Bronchial epithelial cell (primary cell): ENCODE results near the gene NUDT4. TPM values are rescaled to one million over a fixed set of nuclear protein-coding genes. Genes with fewer than 3 reads are reported as not detected.

Experiments used
- DNase-seq: peaks from one replicate; pipeline ENCODE4 v3.0.0-alpha.2; 2010; ENCODE audit warnings: low read depth
- FAIRE-seq: peaks from 2 replicates; lab custom pipeline; 2011; peaks lifted over from hg19 to GRCh38; lab: Jason Lieb, UNC
- H3K27me3 ChIP-seq: 2 replicates; pipeline ENCODE4 v1.5.1; 2011; ENCODE audit warnings: low read length; ENCODE audit not compliant: control insufficient read depth, insufficient read depth
- H3K36me3 ChIP-seq: 2 replicates; pipeline ENCODE4 v1.5.1; 2011; ENCODE audit warnings: low read length; ENCODE audit not compliant: control insufficient read depth, insufficient read depth
- H3K4me3 ChIP-seq: 2 replicates; pipeline ENCODE4 v1.5.1; 2011; ENCODE audit warnings: mild to moderate bottlenecking, low read depth, low read length, control low read depth
- total RNA-seq: library from RNA; depleted of rRNA; stranded (reverse); fragments of >200 nt; gene quantifications from 2 replicates; pipeline ENCODE4 v1.2.1, GENCODE V29; 2014
- TF ChIP-seq, protein P1 (sequence below): IDR thresholded peaks from 2 replicates; pipeline ENCODE4 v1.5.1; 2011; ENCODE audit warnings: mild to moderate bottlenecking, moderate library complexity, low read length, control low read depth, inconsistent platforms; ENCODE audit not compliant: insufficient read depth, severe bottlenecking

Gene NUDT4
- total RNA-seq, 1 donor from 2014 or later: 34.2 TPM

DNA sequence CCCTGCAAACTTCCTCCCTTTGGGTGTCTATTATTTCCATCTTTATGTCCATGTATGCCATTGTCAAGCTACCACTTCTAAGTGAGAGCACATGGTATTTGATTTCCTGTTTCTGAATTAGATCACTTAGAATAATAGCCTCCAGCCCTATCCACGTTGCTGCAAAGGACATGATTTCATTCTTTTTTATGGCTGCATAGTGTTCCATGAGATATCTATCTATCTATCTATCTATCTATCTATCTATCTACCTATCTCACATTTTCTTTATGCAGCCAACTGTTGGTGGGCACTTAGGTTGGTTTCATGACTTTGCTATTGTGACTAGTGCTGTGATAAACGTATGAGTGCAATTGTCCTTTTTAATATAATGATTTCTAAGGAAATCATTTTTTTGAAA lies 78.4 kb downstream of the NUDT4 start:
- Histone ChIP-seq H3K27me3 (no peaks in the 10 kb centered on the region), H3K36me3 (no peaks in the 10 kb centered on the region), H3K4me3 (no peak overlapping the region)
- TF ChIP-seq, protein P1, sequence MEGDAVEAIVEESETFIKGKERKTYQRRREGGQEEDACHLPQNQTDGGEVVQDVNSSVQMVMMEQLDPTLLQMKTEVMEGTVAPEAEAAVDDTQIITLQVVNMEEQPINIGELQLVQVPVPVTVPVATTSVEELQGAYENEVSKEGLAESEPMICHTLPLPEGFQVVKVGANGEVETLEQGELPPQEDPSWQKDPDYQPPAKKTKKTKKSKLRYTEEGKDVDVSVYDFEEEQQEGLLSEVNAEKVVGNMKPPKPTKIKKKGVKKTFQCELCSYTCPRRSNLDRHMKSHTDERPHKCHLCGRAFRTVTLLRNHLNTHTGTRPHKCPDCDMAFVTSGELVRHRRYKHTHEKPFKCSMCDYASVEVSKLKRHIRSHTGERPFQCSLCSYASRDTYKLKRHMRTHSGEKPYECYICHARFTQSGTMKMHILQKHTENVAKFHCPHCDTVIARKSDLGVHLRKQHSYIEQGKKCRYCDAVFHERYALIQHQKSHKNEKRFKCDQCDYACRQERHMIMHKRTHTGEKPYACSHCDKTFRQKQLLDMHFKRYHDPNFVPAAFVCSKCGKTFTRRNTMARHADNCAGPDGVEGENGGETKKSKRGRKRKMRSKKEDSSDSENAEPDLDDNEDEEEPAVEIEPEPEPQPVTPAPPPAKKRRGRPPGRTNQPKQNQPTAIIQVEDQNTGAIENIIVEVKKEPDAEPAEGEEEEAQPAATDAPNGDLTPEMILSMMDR: no peak
- no peak for DNase-seq
- FAIRE-seq: no peak

Other genes starting within 250 kb of the NUDT4 start
- 22.9 and 73.1 TPM in 2 replicates for gene UBE2N, start 64.0 kb downstream of the NUDT4 start, total RNA-seq
- 82.1 and 131 TPM in 2 replicates for gene MRPL42, start 89.6 kb downstream of the NUDT4 start, total RNA-seq
- 10.5 and 14.3 TPM in 2 replicates for gene SOCS2, start 194.8 kb downstream of the NUDT4 start, total RNA-seq